Adipose tissue (tissue), 3 donors: Measurements from ENCODE around the gene COPRS. TPM values are rescaled to one million over a fixed set of nuclear protein-coding genes. Genes with fewer than 3 reads are reported as not detected.

Experiments
- H3K27ac ChIP-seq: one replicate; pipeline ENCODE4 v1.5.1; 2013; ENCODE audit warnings: low read depth, low read length
- WGBS, 3 donors: extraction: QIAGEN DNeasy Blood & Tissue Kit; methylation state at CpG; one replicate each; pipeline ENCODE4 v1.1.7; 2013; 5-methylcytosine and 5-hydroxymethylcytosine counted together
- polyA plus RNA-seq, 3 donors: library from polyadenylated mRNA; stranded (reverse); fragments of 200-250 nt; gene quantifications; one replicate each; pipeline ENCODE4 v1.2.3, GENCODE V29; 2013
- donor health status: healthy with polysubstance abuse.
- donor health status: Bipolar disorder and iron deficiency.
- donor health status: healthy.

COPRS gene, protein sequence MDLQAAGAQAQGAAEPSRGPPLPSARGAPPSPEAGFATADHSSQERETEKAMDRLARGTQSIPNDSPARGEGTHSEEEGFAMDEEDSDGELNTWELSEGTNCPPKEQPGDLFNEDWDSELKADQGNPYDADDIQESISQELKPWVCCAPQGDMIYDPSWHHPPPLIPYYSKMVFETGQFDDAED
- polyA plus RNA-seq, result 10 to 100 TPM; 27.4 to 60.9 (median 58.9) TPM

DNA sequence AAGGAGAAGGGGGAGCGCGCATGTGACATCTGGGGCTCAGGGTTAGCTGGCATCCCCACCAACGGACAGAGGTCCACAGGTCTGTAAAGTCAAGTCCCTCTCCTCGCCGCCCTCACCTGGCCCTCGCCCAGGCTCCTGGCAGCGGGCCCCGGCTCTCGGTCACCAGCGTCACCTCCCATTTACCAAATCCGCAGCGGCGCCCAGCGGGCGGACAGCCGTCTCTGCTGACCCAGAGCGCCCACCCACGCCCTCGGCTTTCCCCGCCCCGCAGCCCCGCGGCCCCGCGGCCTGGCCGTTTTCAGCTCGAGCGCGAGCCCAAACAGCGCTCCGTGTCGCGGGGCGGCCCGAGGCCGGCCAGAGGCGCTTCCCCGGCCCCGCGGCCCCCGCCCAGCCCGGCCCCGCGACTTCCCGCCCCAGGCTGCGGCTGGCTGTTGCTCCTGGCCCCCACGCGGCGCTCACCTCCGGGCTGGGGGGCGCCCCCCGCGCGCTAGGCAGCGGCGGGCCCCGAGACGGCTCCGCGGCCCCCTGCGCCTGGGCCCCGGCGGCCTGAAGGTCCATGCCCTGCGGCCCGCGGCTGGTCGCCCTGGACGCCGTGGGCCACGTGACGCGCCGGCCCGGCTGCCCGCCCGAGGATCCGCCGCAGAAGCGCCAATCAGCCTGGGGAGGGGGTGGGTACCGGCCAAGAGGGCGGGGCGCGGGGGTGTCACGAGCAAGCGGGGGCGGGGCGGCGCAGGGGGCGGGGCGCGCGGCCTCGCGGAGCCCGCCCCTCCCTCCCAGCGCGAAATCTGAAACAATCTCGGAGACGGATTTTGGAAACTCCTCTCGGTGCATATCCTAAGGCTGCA, at the start of gene COPRS:
TSS of gene COPRS (minus strand) at position 603 of the 845 bp plus-strand sequence. CDS start at position 558, 45 bp downstream.
- WGBS, 3 donors, result 0 to 1% (median 0%) methylated on average over 68 to 98 of the region's 100 CpGs
- H3K27ac ChIP-seq, result no peak within 1 kb of the TSS

DNA sequence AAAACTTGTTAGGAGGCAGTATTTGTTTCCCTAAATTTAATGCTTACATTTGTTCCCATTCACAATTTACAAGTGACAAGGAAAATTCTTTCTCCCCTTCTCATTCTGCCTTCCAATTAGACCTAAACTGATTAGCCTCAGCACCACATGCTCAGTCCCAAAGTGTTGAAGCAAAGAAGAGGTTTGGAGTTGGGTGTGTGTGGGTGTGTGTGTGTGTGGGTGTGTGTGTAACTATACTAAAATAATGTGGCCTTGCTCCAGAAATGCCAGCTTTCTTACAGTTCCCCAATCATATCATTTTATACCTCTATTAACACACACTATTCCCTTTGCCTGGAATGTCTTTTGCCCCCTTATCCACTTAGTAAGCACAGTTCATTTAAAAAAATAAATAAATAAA, 49.3 kb upstream of the COPRS start:
- no peak overlapping the region for H3K27ac ChIP-seq

DNA sequence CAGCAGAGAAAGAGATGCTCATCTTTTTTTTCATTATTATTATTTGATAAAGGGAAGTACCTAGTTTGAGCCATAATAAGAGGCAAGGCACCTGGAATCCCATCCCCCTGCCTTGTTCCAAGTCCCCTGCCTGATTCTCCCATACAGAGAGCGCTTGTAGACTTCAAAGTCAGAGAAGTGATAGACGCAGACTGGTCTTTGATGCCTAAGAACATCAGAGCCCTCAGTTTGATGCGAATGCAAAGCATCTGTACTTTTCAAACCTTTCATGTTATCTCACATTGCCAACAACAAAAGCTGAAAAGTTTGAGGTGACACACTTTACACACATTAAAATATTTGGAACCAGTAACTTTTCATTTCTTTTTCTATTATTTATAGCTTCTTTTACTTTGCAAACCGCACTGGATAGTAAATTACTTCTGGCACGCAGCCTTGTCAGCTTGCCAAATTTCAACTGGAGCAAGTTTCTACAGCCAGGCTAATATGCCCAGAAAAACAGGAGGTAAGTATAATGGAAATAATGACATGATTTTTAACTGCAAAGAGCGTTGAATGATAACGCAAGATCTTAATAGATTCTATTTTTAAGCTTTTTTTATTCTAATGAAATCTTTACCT, 48.4 kb upstream of the COPRS start:
- WGBS, 3 donors, result 5 to 14% (median 8%) methylated on average over 7 of the region's 7 CpGs
- H3K27ac ChIP-seq, result no peak overlapping the region

DNA sequence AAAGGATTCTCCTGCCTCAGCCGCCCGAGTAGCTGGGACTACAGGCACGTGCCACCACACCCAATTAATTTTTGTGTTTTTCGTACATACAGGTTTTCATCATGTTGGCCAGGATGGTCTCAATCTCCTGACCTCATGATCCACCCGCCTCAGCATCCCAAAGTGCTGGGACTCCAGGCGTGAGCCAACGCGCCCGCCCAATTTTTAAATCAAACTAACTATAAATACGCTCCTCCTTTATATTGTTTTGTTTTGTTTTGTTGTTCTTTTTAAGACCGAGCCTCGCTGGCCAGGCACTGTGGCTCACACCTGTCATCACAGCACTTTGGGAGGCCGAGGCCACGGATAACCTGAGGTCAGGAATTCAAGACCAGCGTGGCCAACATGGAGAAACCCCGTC, 44.4 kb upstream of the COPRS start:
- H3K27ac ChIP-seq, result no peak overlapping the region
- 94 to 97% (median 94%) methylated on average over 16 of the region's 16 CpGs for WGBS, 3 donors

DNA sequence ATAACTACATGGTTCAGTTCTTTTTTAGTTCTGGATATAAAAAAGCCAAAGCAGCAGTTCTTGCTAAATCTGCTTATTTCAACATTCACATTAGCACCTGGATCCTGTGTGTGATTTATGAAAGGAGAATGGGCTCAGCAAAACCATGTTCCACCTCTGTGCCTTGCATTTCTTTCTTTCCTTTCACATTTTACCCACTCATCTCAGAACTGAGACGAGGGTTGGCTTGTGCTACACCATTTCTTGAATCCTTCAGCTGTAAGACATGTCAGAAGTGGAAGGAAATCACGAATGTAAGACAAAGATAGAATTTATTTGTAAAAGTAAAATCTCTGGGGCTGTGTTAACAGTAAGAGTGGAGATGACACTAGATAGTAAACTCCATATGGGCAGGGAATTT, 43.6 kb upstream of the COPRS start:
- WGBS, 3 donors, result 56 to 70% (median 56%) methylated on average over 2 of the region's 2 CpGs
- H3K27ac ChIP-seq, result no peak overlapping the region

DNA sequence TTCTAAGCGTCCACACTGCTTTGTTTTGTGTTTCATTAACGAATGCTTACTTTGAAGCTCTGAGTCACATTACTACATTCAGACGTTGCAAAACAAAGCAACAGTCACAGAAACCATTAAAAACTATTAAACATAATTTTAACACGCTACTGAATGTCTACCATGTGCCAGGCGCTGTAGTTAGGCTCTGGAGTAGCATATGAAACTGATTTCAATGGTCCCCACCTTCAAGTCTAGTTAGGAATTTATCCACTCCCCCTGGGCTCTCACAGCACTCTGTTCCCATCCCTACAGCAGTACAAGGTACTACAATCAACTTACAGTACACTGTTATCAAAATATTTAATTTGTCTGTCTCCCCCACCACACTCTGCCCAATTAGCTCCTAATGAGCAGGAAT, 41.8 kb upstream of the COPRS start:
- H3K27ac ChIP-seq, result no peak overlapping the region
- 4 to 13% (median 8%) methylated on average over 5 of the region's 5 CpGs for WGBS, 3 donors

DNA sequence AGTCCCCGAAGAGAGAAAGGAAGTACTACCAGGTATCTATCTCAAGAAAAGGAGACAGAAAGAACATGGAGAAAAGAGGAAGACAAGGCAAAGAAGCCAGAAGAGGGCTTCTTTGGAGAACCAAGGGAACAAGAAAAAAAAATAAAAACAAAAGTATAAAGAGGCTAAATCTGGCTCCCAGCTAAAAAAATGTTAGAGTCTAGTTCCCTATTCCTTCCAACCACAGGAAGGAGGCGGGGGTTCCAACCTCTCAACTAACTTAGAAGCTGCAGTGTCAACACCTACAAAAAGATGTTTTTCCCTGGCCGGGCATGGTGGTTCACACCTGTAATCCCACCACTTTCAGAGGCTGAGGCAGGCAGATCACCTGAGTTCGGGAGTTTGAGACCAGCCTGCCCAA, 29.1 kb upstream of the COPRS start:
- WGBS, 3 donors, result 56 to 87% (median 60%) methylated on average over 4 of the region's 4 CpGs
- H3K27ac ChIP-seq, result no peak overlapping the region

DNA sequence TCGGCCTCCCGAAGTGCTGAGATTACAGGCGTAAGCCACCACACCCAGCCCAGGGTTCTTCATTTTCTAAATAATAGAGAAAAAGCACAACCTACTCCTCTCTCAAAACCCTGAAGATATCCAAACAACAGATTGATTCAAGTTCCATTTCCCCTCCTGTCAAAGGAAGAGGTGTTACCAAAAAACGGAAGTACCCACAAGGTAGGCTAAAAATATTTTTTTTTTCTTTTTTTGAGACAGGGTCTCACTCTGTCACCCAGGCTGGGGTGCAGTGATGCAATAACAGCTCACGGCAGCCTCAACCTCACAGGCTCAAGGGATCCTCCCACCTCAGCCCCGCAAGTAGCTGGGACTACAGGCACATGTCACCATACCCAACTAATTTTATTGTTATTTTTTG, 23.5 kb upstream of the COPRS start:
- 75 to 95% (median 78%) methylated on average over 6 of the region's 6 CpGs for WGBS, 3 donors
- no peak overlapping the region for H3K27ac ChIP-seq

DNA sequence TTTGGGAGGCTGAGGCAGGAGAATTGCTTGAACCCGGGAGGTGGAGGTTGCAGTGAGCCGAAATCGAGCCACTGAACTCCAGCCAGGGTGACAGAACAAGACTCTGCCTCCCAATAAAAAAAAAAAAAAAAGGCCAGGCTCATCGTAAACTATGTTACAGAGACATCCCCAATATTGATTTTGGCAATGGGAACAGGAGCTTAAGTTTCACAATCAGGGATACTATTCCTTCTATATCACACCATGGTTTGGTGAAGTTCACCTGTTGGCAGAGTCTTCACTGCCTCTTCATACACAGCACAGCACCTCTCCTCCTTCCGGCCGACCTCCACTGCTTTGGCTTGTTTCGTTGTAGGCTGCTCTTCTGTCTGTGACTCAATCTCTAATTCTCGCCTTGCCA, 21.3 kb upstream of the COPRS start:
- WGBS, 3 donors, result 91 to 95% (median 95%) methylated on average over 8 of the region's 8 CpGs
- no peak overlapping the region for H3K27ac ChIP-seq

DNA sequence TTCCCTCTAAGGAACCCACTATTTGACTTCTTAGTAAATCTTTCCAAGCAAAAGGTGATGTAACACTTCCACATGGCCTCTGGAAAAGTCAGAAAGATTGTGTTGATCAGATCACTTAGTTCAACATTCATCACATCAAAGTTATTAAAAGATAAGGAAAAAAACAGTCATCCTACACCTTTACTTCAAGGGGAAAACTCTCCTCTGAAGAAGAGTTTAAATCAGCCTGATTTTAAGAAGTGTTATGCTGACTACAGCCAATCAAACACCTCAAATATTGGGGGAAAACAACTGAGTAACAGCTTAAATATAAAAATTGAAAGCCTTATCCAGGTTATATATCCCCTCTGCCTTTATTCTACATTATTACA, 19.6 kb upstream of the COPRS start:
- H3K27ac ChIP-seq, result no peak overlapping the region

DNA sequence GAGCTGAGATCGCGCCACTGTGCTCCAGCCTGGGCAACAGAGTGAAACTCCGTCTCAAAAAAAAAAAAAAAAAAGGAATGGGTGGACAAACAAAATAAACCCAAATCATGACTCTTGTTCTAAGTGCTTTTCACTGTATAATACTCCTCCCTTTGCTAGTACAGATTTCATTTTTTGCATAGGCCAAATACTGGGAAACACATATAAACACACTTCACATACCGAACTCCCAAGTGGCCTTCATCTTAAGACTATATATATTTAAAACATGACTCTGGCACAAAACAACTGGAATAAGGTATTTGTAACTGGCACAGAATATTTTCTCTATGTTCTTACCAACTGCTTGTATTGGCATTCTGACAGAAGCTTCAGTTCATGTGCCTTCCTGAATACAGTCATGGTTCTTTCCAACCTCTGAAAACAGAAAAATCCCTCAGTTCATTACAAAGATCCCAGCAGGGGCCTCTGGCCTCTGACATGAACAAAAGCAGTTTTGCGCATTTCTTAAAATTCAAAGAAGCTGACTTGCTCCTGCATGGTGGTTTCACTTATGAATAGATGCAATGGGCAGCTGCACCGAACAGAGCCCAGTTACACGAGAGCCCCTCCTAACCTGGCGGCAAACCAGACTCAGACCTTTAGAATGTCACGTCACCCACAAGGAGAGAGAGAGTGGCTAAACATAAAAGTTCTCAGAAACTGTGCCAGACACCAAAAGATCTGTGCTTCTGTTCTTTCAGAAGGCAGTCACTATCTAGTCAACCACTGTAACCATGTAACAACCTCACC, 19.1 kb upstream of the COPRS start:
- H3K27ac ChIP-seq, result no peak overlapping the region
- 91 to 97% (median 92%) methylated on average over 9 of the region's 9 CpGs for WGBS, 3 donors

DNA sequence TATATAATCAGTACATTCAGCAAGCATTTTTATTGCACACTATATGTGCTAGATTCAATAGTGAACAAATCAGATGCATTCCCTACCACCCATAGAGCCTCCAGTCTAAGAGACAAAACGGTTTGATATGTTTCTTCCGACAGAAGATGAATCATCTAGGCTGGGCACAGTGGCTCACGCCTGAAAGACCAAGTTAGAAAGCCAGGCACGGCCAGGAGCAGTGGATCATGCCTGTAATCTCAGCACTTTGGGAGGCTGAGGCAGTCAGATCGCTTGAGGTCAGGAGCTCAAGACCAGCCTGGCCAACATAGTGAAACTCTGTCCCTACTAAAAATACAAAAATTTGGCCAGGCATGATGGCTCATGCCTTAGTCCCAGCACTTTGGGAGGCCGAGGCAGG, 18.3 kb upstream of the COPRS start:
- no peak overlapping the region for H3K27ac ChIP-seq
- 90 to 92% (median 91%) methylated on average over 6 of the region's 6 CpGs for WGBS, 3 donors

DNA sequence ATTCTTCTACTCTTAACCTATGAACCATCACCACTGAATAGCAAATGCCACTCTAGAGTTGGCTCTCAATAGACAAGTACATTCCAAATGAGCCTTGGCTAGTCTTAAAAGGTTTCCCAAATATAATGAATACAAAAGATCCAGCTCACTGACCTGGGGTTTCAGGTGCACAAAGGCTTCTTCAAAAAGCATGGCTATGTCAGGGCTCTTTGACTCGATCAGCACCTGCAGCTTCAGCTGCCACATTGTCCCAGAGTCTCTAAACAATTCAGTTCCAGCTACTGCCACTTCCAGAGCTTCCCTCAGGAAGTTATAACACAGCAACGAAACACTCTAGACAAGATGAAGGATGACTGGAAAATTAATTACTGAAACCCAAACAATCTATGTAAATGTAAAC, 16.0 kb upstream of the COPRS start:
- no peak overlapping the region for H3K27ac ChIP-seq
- 87 to 90% (median 88%) methylated on average over 2 of the region's 2 CpGs for WGBS, 3 donors

DNA sequence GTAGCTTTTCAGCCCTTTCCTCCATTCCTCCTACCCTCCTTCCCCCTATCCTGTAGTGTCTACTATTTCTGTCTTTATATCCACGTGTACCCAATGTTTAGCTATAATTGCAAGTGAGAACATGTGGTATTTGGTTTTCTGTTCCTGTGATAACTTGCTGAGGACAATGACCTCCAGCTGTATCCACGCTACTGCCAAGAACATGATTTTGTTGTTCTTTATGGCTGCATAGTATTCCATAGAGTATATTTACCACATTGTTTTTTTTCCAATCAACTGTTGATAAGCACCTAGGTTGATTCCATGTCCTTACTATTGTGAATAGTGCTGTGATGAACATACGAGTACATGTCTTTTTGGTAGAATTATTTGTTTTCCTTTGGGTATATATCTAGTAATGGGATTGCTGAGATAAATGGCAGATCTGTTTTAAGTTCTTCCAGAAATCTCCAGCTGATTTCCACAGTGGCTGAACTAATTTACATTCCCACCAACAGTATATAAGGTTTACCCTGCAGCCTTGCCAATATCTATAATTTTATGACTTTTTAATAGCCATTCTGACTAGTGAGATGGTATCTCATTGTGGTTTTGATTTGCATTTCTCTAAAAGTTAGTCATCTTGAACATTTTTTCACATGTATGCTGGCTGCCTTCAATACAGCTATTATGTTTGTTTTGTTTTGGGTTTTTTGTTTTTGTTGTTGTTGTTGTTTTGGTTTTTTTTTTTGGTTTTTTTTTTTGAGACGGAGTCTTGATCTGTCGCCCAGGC, 10.9 kb upstream of the COPRS start:
- no peak overlapping the region for H3K27ac ChIP-seq
- WGBS, 3 donors, result 88 to 93% (median 89%) methylated on average over 5 of the region's 5 CpGs

DNA sequence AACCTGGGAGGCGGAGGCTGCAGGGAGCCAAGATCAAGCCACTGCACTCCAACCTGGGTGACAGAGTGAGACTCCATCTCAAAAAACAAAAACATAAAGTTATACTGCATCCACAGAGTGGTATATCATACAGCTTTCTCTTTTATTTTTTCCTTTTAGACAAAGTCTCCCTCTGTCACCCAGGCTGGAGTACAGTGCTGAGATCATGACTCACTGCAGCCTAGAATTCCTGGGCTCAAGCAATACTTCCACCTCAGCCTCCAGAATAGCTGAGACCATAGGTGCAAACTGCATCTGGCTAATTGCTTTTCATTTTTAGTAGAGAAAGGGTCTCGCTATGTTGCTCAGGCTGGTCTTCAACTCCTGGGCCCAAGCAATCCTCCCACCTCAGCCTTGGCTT, 10.0 kb upstream of the COPRS start:
- WGBS, 3 donors, result 96 to 100% (median 99%) methylated on average over 2 of the region's 2 CpGs
- no peak overlapping the region for H3K27ac ChIP-seq

DNA sequence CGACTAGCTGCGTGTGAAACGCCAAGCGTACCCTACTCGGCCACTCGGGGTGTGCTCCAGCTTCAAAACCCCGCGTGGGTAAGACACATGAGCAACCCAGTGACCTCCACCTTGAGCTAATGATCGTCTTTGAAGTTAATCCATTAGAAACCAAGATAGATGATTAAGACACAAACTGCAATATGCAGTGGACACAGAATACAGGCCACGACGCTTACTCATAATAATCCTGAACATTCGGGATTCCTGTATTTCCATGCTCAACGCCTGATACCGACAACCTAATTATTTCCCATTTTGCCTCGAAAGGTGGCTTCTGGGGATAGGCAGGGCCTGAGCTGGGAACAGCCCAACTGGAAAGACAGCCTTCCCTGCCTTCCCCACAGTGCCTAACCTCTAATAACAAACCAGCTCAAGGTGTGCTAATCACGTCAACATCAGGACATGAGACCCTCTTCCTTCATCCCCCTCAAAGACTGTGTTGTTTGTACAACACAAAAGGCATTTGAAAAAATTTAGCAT, 504 bp upstream of the COPRS start:
- no peak overlapping the region for H3K27ac ChIP-seq
- WGBS, 3 donors, result 8 to 22% (median 20%) methylated on average over 16 of the region's 16 CpGs

DNA sequence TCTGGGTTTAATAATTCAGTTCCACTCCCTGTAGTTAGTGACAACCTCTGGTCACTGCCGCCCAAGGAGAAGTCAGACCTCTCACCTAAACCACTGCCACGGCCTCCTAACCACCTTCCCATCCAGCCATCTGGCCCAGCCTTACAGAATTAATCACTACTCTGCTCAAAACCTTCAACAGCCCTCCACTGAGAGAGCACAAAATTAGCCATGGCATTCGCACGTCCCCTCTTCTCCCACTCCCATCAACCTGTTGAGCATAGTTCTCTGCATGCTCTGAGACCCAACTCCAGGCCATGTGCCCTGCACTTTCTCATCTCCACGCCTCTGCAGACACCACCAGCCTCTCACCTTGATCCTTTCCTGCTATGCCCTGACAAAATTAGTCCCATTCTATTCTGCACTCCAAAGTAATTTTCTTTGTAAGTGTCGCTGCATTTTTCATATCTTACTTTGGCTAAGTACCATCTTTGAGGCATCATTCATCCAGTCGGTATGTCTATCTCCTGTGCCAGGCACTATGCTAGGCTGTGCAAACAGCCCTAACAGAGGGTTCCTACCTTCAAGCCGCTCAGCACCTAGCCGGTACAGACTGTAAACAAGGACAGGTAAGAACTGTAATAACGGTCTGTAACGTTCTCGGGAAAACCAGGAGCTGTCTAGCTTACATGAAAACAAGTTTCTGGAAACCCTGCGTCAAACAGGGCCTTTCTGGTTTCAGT, 963 bp downstream of the COPRS start:
- WGBS, 3 donors, result 25 to 33% (median 33%) methylated on average over 13 of the region's 13 CpGs
- H3K27ac ChIP-seq, result no peak overlapping the region

DNA sequence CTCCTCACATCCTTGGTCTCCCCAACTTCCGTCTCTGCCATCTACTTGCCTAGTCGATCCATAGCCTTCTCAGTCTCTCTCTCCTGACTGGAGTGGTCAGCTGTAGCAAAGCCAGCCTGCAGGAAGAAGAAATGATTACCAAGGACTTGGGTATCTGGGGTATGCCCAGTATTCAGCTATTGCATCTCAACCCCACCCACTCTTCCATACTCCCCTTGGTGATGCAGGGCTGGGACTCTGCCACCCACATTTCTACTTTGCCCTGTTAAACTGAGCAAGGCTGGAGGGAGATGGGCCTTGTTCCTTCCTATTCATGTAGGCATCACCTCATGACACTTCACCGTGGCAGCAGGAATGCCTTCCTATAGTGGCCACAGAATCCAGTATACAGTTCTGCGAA, 2.3 kb downstream of the COPRS start:
- 93 to 97% (median 95%) methylated on average over 4 of the region's 4 CpGs for WGBS, 3 donors
- H3K27ac ChIP-seq, result no peak overlapping the region
